Dendritic cell treated with granulocyte-macrophage colony-stimulating factor and Interleukin-4, amounts not matched to agents 40 ng/mL and 50 ng/mL, for 4 days (primary cell): ENCODE results near the gene TXNRD1.

Experiments used
- H3K27ac Mint-ChIP-seq: one replicate; pipeline ENCODE4 v1.8.0; 2022; ENCODE audit warnings: mild to moderate bottlenecking, mixed read lengths
- H3K27me3 Mint-ChIP-seq: one replicate; pipeline ENCODE4 v1.8.0; 2022; ENCODE audit warnings: mild to moderate bottlenecking, mixed read lengths
- H3K36me3 Mint-ChIP-seq: one replicate; pipeline ENCODE4 v1.8.0; 2022; ENCODE audit warnings: low read depth, mixed read lengths
- H3K4me1 Mint-ChIP-seq: one replicate; pipeline ENCODE4 v1.8.0; 2022; ENCODE audit warnings: low read depth, mixed read lengths
- H3K4me3 Mint-ChIP-seq: one replicate; pipeline ENCODE4 v1.8.0; 2022; ENCODE audit warnings: mild to moderate bottlenecking, moderate library complexity, mixed read lengths
- H3K9me3 Mint-ChIP-seq: one replicate; pipeline ENCODE4 v1.8.0; 2022; ENCODE audit warnings: mixed read lengths
- intact Hi-C: fragments of 100-400 bp; cut with micrococcal nuclease; formaldehyde crosslinking; loops from one replicate; pipeline ENCODE4 v1.15.0; 2022

TXNRD1 gene

DNA sequence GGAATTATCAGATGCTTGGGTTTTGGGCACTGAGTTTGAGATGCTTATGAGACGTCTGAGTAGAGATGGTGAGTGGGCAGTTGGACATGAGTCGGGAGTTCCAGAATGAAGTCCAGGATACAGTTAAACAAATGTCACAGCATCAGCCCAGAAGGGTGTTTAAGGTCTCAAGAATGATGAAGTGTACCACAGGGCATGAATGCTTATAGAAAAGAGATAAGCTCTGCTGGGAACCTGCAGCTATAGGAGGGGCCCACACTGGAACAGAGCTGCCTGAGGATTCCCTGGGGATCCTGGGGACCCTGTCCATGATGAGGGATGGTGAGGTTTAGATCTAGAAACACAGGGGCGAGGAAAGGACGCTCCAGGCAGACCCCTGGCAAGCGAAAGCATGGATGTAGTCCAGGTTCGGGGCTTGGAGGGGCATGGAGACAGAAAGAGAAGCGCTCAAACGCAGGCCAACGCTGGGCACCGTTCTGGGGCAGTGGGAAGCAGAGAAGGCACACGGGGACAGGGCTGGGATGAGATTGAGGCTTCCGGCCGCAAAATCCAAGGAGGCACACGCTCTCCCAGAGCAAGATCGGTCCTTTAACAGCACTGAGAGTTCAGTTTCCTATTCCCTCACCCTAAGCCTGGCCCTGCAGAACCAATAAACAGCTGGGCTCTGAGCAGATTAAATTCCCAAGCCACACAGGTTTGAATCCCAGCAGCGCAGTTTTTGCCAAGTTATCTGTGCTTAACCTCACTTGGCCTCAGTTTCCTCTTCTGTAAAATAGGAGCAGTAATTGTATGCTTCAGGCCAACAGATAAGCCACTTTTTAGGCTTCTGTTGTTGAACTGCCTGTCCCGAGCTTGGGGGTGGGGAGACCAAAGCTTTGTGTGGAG lies 140.9 kb downstream of the TXNRD1 start:
- no peak overlapping the region for H3K4me3 Mint-ChIP-seq
- peaks cover 32% of the 10 kb centered on the region for H3K36me3 Mint-ChIP-seq
- intact Hi-C loops = loop anchor here (5.0 kb wide), 1 partner anchor 139 kb away; the partner anchor contains the start of gene TXNRD1
- H3K4me1 Mint-ChIP-seq = no peaks in the 10 kb centered on the region
- H3K27me3 Mint-ChIP-seq = no peaks in the 10 kb centered on the region
- no peaks in the 10 kb centered on the region for H3K9me3 Mint-ChIP-seq
- H3K27ac Mint-ChIP-seq = no peak overlapping the region

- Mint-ChIP-seq H3K4me1 (no peaks in the 10 kb centered on the region), H3K9me3 (no peaks in the 10 kb centered on the region), H3K27me3 (no peaks in the 10 kb centered on the region), H3K27ac (no peak overlapping the region), H3K4me3 (no peak overlapping the region), H3K36me3 (peaks cover 27% of the 10 kb centered on the region)
- intact Hi-C loops = loop anchor here (5.0 kb wide), 1 partner anchor 140 kb away; the partner anchor contains the start of gene TXNRD1
Observed at GRCh38 chr12:104357421-104357952, 141.9 kb downstream of the TXNRD1 start.

GRCh38 chr12:104358353-104359003 lies 142.9 kb downstream of the TXNRD1 start:
- H3K4me1 Mint-ChIP-seq = no peaks in the 10 kb centered on the region
- no peaks in the 10 kb centered on the region for H3K9me3 Mint-ChIP-seq
- intact Hi-C loops = loop anchor here (1.0 to 5.0 kb wide), 2 partner anchors 141 to 157 kb away; partner anchors contain the start of gene TXNRD1
- H3K27ac Mint-ChIP-seq = no peak overlapping the region
- no peak overlapping the region for H3K4me3 Mint-ChIP-seq
- H3K27me3 Mint-ChIP-seq = no peaks in the 10 kb centered on the region
- H3K36me3 Mint-ChIP-seq = peaks cover 21% of the 10 kb centered on the region

DNA sequence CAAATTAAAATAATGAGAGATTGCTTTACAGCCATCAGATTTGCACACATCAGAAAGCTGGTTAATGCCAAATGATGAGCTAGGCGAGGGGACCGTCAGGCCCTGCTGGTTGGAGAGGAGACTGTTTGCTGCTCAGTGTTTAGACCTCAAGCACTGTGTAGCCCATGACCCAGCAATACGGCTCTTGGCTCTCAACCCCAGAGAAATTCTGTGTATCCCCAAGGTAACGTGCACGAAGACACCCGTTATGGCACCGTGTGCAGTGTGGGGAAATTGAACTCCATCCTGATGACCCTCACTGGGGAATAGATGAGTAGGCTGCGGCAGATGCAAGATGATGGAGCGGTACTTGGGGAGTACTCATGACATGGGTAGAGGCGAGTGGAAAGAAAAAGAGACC lies 143.6 kb downstream of the TXNRD1 start:
- Mint-ChIP-seq H3K9me3 (no peaks in the 10 kb centered on the region), H3K27ac (no peak overlapping the region)

GRCh38 chr12:104360157-104360556 lies 144.6 kb downstream of the TXNRD1 start:
- H3K27ac Mint-ChIP-seq = no peak overlapping the region
- intact Hi-C loops = no loop called here
- H3K9me3 Mint-ChIP-seq = no peaks in the 10 kb centered on the region
- no peaks in the 10 kb centered on the region for H3K27me3 Mint-ChIP-seq
- peaks cover 4% of the 10 kb centered on the region for H3K36me3 Mint-ChIP-seq
- no peaks in the 10 kb centered on the region for H3K4me1 Mint-ChIP-seq
- H3K4me3 Mint-ChIP-seq = no peak overlapping the region

More for the DNA sequence above, 143.6 kb downstream of the TXNRD1 start:
- Mint-ChIP-seq H3K36me3 (peaks cover 13% of the 10 kb centered on the region), H3K4me3 (no peak overlapping the region), H3K27me3 (no peaks in the 10 kb centered on the region), H3K4me1 (no peaks in the 10 kb centered on the region)
- intact Hi-C loops = loop anchor here (5.0 kb wide), 1 partner anchor 142 kb away; the partner anchor contains the start of gene TXNRD1

- intact Hi-C loops = no loop called here
- Mint-ChIP-seq H3K9me3 (no peaks in the 10 kb centered on the region), H3K27me3 (no peaks in the 10 kb centered on the region), H3K27ac (no peak overlapping the region), H3K4me1 (no peaks in the 10 kb centered on the region), H3K4me3 (no peak overlapping the region), H3K36me3 (no peaks in the 10 kb centered on the region)
Observed at GRCh38 chr12:104360983-104361707, 145.6 kb downstream of the TXNRD1 start.

GRCh38 chr12:104365921-104366410 lies 150.4 kb downstream of the TXNRD1 start:
- Mint-ChIP-seq H3K36me3 (no peaks in the 10 kb centered on the region), H3K27me3 (peaks cover 1% of the 10 kb centered on the region), H3K4me3 (no peak overlapping the region), H3K27ac (no peak overlapping the region), H3K9me3 (peaks cover 10% of the 10 kb centered on the region), H3K4me1 (no peaks in the 10 kb centered on the region)
- intact Hi-C loops = no loop called here

DNA sequence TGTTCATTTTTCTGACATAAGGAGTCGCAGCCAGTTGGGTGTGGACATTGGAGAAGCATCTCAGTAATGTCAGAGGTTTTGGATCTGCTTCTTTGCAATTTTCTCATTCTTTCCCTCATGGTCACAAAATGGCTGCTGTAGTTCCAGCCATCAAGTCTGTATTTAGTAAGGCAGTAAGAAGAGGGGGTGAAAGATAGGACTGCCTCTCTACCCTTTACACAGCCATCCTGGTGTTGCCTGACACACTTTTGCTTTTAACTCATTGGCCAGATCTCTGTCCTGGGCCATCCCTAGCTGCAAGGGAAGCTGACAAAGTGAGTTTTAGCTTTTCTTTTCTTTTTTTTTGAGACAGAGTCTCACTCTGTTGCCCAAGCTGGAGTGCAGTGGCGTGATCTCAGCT lies 154.1 kb downstream of the TXNRD1 start:
- peaks cover 10% of the 10 kb centered on the region for H3K9me3 Mint-ChIP-seq
- H3K4me3 Mint-ChIP-seq = no peak overlapping the region
- peaks cover 15% of the 10 kb centered on the region for H3K4me1 Mint-ChIP-seq
- no peak overlapping the region for H3K27ac Mint-ChIP-seq
- no peaks in the 10 kb centered on the region for H3K36me3 Mint-ChIP-seq
- H3K27me3 Mint-ChIP-seq = peaks cover 12% of the 10 kb centered on the region
- intact Hi-C loops = no loop called here

- Mint-ChIP-seq H3K9me3 (peaks cover 10% of the 10 kb centered on the region), H3K4me3 (no peak overlapping the region), H3K4me1 (peaks cover 15% of the 10 kb centered on the region), H3K36me3 (no peaks in the 10 kb centered on the region), H3K27me3 (peaks cover 12% of the 10 kb centered on the region), H3K27ac (no peak overlapping the region)
- intact Hi-C loops = no loop called here
Observed at GRCh38 chr12:104371043-104371870, 155.7 kb downstream of the TXNRD1 start.

DNA sequence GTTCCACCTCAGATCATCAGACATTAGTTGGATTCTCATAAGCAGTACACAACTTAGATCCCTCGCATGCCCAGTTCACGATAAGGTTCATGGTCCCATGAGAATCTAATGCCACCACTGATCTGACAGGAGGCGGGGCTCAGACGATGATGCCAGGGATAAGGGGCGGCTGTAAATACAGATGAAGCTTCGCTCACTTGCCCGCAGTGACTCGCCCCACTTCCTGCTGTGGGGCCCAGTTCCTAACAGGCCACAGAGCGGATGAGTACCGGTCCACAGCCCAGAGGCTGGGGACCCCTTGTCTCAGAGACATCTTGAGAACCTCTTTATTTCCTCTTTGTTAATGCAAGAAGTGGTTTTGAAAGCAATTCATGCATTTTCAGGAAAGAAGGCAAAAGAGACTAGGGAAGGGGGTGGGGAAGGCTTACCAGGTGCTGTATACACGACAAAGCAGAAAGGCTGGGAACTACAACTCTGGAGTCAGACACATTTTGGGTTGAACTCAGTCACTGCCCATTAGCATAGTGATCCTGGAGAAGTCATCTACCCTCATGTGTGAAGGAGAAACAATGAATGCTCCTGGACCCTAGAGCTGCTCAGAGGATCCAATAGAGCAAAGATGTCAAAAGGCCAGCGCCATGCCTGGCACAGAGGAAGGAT lies 156.6 kb downstream of the TXNRD1 start:
- H3K4me3 Mint-ChIP-seq = no peak overlapping the region

GRCh38 chr12:104372721-104373335 lies 157.2 kb downstream of the TXNRD1 start:
- H3K36me3 Mint-ChIP-seq = no peaks in the 10 kb centered on the region
- intact Hi-C loops = no loop called here
- H3K27me3 Mint-ChIP-seq = peaks cover 12% of the 10 kb centered on the region
- H3K27ac Mint-ChIP-seq = no peak overlapping the region
- peaks cover 15% of the 10 kb centered on the region for H3K4me1 Mint-ChIP-seq
- peaks cover 10% of the 10 kb centered on the region for H3K9me3 Mint-ChIP-seq
- H3K4me3 Mint-ChIP-seq = no peak overlapping the region

More for the DNA sequence above, 156.6 kb downstream of the TXNRD1 start:
- Mint-ChIP-seq H3K9me3 (peaks cover 10% of the 10 kb centered on the region), H3K27me3 (peaks cover 12% of the 10 kb centered on the region), H3K4me1 (peaks cover 15% of the 10 kb centered on the region), H3K27ac (no peak overlapping the region), H3K36me3 (no peaks in the 10 kb centered on the region)
- intact Hi-C loops = no loop called here

GRCh38 chr12:104374071-104374470 lies 158.5 kb downstream of the TXNRD1 start:
- no peak overlapping the region for H3K4me3 Mint-ChIP-seq
- peaks cover 10% of the 10 kb centered on the region for H3K9me3 Mint-ChIP-seq
- no peaks in the 10 kb centered on the region for H3K36me3 Mint-ChIP-seq
- no peak overlapping the region for H3K27ac Mint-ChIP-seq
- peaks cover 15% of the 10 kb centered on the region for H3K4me1 Mint-ChIP-seq
- H3K27me3 Mint-ChIP-seq = peaks cover 12% of the 10 kb centered on the region
- intact Hi-C loops = no loop called here
